Kidney epithelial cell (primary cell): ENCODE data around the gene ARRDC2. TPM values are rescaled to one million over a fixed set of nuclear protein-coding genes. Genes with fewer than 3 reads are reported as not detected.
A peak's percentile ranks its signal among the peaks of the same experiment; 100 is the strongest.

Experiments
- DNase-seq: peaks from one replicate; pipeline ENCODE4 v3.0.0-alpha.2; 2010; ENCODE audit warnings: low read depth
- H3K27me3 ChIP-seq: 2 replicates; pipeline ENCODE4 v1.6.0; 2011; ENCODE audit warnings: low read length; ENCODE audit not compliant: control insufficient read depth, insufficient read depth
- H3K36me3 ChIP-seq: 2 replicates; pipeline ENCODE4 v1.5.1; 2011; ENCODE audit warnings: low read length; ENCODE audit not compliant: control insufficient read depth, insufficient read depth
- H3K4me3 ChIP-seq: 2 replicates; pipeline ENCODE4 v1.5.1; 2011; ENCODE audit warnings: low read depth, mild to moderate bottlenecking, control low read depth, low read length
- total RNA-seq: library from RNA; depleted of rRNA; stranded (reverse); fragments of >200 nt; gene quantifications from 2 replicates; pipeline ENCODE4 v1.2.3, GENCODE V29; 2015
- TF ChIP-seq, protein P1 (sequence below): IDR thresholded peaks from 2 replicates; pipeline ENCODE4 v1.5.1; 2011; ENCODE audit warnings: mild to moderate bottlenecking, moderate library complexity, low read length, control low read depth, inconsistent platforms; ENCODE audit not compliant: insufficient read depth, poor library complexity, severe bottlenecking

ARRDC2 gene
- total RNA-seq, 1 donor from 2014 or later, result 8.4 TPM

DNA sequence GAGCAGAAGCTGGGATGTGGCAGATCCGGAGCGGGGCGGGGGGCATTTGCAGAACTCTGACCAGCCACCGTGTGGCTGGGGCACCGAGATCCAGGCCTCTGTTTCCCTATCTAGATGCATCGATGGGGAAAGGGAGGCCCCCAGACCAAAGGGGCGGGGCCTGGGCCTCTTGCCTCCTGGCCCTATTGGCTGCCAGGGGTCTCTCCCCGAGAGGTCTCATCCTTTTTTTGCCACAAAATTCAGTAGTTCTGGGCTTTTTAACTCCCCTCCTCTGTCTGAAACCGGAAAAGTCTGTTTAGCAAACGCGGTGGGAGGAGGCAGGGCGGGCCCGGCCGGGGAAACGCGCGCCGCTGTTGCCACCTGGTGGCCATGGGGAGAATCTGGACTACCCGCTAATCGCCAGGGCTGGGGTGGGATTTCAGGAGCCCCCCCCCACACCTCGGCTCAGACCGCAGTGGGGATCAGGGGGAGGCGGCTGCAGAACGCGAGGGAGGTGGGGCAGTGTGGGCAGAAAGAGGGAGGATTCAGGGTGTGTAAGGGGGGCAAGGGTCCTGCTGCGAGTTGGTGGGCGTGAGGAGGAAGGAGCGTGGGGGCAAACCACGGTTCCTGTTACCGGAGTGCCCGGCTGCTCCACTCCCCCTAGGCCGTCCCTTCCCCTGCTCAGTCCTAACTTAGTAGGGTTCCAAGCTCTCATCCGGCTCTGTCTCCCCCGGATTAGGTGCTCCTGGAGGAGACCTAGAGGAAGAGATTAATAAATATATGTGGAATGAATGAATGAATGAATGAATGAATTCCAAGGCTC is 50.4 kb downstream of the ARRDC2 start:
- no peak for DNase-seq
- no peak overlapping the region for H3K4me3 ChIP-seq
- H3K36me3 ChIP-seq, result no peaks in the 10 kb centered on the region
- peaks cover 5% of the 10 kb centered on the region for H3K27me3 ChIP-seq
- TF ChIP-seq, protein P1, sequence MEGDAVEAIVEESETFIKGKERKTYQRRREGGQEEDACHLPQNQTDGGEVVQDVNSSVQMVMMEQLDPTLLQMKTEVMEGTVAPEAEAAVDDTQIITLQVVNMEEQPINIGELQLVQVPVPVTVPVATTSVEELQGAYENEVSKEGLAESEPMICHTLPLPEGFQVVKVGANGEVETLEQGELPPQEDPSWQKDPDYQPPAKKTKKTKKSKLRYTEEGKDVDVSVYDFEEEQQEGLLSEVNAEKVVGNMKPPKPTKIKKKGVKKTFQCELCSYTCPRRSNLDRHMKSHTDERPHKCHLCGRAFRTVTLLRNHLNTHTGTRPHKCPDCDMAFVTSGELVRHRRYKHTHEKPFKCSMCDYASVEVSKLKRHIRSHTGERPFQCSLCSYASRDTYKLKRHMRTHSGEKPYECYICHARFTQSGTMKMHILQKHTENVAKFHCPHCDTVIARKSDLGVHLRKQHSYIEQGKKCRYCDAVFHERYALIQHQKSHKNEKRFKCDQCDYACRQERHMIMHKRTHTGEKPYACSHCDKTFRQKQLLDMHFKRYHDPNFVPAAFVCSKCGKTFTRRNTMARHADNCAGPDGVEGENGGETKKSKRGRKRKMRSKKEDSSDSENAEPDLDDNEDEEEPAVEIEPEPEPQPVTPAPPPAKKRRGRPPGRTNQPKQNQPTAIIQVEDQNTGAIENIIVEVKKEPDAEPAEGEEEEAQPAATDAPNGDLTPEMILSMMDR, result peak; percentile 90

DNA sequence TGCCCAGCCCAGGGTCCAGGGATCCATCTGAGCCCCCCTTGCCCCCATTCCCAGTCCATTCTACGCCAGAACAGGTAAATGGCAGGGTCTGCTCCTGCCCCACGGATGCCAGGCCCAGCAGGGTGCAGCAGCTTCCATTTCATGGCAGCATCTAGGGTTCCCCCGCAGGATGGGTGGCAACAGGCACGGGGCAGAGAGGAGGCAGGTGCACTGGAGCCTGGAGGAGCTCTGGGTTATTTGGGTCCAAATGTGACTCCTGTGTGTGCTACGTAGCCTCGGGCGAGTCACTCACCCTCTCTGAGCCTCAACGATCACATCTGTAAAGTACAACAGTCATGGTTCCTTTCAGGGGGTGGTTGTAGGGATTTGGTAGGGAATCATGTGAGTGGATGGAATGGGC is 51.3 kb downstream of the ARRDC2 start:
- no peak overlapping the region for H3K4me3 ChIP-seq
- H3K27me3 ChIP-seq, result peaks cover 5% of the 10 kb centered on the region
- no peak for DNase-seq
- TF ChIP-seq, protein P1, result no peak
- no peaks in the 10 kb centered on the region for H3K36me3 ChIP-seq

DNA sequence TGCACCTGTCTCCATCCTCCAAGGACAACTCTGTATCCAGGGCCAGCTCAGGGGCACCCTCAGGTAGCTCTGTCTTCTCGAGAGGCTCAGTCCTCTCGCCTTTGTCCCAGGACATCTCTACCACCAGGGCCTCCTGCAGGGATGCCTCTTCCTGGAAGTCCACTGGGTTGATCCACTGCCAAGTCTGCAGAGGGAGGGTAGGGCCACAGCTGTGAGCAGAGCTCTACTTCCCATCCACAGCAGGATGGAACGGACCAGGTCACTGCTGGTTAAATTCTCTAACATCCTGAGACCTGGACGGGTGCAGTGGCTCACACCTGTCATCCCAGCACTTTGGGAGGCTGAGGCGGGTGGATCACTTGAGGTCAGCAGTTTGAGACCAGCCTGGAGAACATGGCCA is 51.9 kb downstream of the ARRDC2 start:
- no peak overlapping the region for H3K4me3 ChIP-seq
- H3K36me3 ChIP-seq, result no peaks in the 10 kb centered on the region
- TF ChIP-seq, protein P1, result no peak
- no peak for DNase-seq
- H3K27me3 ChIP-seq, result peaks cover 5% of the 10 kb centered on the region

DNA sequence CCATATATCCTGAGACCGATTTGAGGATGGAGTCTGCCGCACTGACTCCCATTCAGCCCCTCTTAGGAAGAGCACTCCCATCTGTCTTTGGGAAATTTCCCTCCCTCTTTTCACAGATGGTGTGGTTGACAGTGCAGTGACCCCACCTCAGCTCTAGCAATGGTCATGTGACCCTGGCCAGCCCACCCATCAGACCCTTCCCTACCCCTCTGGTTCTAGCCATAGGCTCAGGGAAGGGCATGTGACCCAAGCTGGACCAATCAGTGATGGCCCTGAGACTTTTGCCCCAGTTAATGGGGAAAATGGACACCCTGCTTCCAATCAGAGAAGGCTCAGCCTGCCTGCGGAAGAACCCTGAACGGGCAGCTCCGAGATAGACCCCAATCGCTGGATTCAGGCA is 52.5 kb downstream of the ARRDC2 start:
- H3K36me3 ChIP-seq, result no peaks in the 10 kb centered on the region
- no peak for DNase-seq
- peaks cover 5% of the 10 kb centered on the region for H3K27me3 ChIP-seq
- TF ChIP-seq, protein P1, result no peak
- no peak overlapping the region for H3K4me3 ChIP-seq

DNA sequence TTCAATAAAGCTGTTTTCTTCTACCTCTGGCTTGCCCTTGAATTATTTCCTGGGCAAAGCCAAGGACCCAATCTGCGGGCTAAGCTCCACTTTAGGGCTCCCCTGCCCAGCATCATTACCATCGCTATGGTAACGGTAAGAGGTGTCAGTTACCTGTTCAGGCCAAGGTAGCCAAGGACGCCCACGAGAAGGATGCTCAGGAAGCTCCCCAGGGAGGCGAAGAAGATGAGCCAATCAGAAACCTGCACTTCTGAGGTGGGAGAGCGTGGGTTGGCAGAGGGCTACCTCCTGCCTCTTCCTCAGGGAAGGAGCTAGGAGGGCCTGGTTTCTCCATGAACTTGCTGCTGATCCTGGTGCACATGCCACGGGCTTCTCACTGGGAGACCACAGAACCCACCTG is 54.1 kb downstream of the ARRDC2 start:
- Histone ChIP-seq H3K27me3 (peaks cover 5% of the 10 kb centered on the region), H3K4me3 (no peak overlapping the region), H3K36me3 (no peaks in the 10 kb centered on the region)
- TF ChIP-seq, protein P1, result no peak
- DNase-seq, result no peak

DNA sequence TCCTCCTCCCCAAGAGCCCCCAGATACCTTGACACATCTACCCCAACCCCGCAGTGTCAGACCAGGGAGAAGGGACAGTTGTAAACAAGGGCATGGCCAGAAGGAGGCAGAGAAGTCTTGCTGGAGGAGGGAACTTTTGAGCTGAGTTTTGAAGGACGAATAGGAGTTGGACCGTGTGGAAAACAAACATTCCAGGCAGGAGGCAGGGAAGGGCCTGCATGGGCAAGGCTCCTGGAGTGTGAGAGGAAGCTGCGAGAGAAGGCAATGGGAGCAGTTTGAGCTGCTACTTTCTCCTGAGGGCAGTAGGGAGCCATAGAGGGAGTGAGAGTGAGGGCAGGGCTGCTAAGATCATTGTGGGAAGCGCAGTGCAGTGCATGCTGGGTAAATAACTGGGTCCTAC is 55.5 kb downstream of the ARRDC2 start:
- DNase-seq, result no peak
- TF ChIP-seq, protein P1, result no peak
- Histone ChIP-seq H3K4me3 (no peak overlapping the region), H3K36me3 (no peaks in the 10 kb centered on the region), H3K27me3 (peaks cover 5% of the 10 kb centered on the region)
